Heart left ventricle (tissue), 13 donors: ENCODE results near the gene TNFRSF4.
"Not testable (repeated sequence)": the region's sequence is repeated elsewhere in the genome, so short reads cannot be mapped to it uniquely, and the experiment has no call there.

Source experiments
- CTCF ChIP-seq, 12 donors: fragments of 200-600 bp; sonication (generic) in 4 of 12; IDR thresholded peaks; one replicate each; pipeline versions ENCODE4 v1.5.0 to v1.8.0; 2018 to 2022; ENCODE audit warnings: antibody characterized with exemption in 12 of 12, mild to moderate bottlenecking in 5 of 12
- POLR2A ChIP-seq, 2 donors: fragments of 450-650 bp; IDR thresholded peaks; one replicate each; pipeline ENCODE4 v1.6.1; 2017; ENCODE audit warnings: antibody characterized with exemption in 2 of 2, mild to moderate bottlenecking in 2 of 2, moderate library complexity in 2 of 2
- donor health status: ischemic (EF 13 %, LVEDD 7.1; RV severe dilation, severe dysfunction).
- donor health status: DM: no; HTN: yes; CAD: no.
- donor health status: DM: no; HTN: no; CAD: no.
- donor health status: ischemic (EF 25% LVEDD 6.9; RV normal size, moderate dysfunction).
- donor health status: ischemic (EF 25% LVEDD 5.7; RV mildly dilated, moderate dysfunction).
- donor health status: ischemic (EF 35%, LVEDD 5.7; RV mildly dilated, moderate dysfunction).
- donor health status: nonischemic (EF 11% LVEDD 7.7; RV severe dilation, severe dysfunction).
- donor health status: DM: yes; HTN: yes; CAD: no.
- donor health status: PGD.
- donor health status: ischemic (EF 29% LVEDD 5.4; RV normal size, mild dysfunction).
- donor health status: nonischemic (EF 23%, LVEDD 6.1; RV moderate dilation, normal function).

- TF ChIP-seq CTCF, POLR2A (IDR thresholded peaks at IDR 0.05): not testable (repeated sequence)
These were observed 18.2 kb downstream of the TNFRSF4 start for GRCh38 chr1:1195726-1196125.
